Myocyte (in vitro differentiated cells): Measurements from ENCODE around the gene ARPC5. TPM values are rescaled to one million over a fixed set of nuclear protein-coding genes. Genes with fewer than 3 reads are reported as not detected.

ENCODE experiments used
- DNase-seq: peaks from one replicate; pipeline ENCODE4 v3.0.0-alpha.2; 2012; ENCODE audit warnings: low read depth
- total RNA-seq: library from RNA; depleted of rRNA; stranded (reverse); fragments of >200 nt; gene quantifications from 2 replicates; pipeline ENCODE4 v1.2.3, GENCODE V29; 2014

The ARPC5 gene
- total RNA-seq, 1 donor from 2014 or later: 76.0 TPM

GRCh38 chr1:183586926-183587325 lies 48.7 kb downstream of the ARPC5 start:
- DNase-seq: no peak

GRCh38 chr1:183586455-183586854 lies 49.1 kb downstream of the ARPC5 start:
- DNase-seq: no peak

GRCh38 chr1:183585038-183585437 lies 50.5 kb downstream of the ARPC5 start:
- no peak for DNase-seq

GRCh38 chr1:183584147-183584546 lies 51.4 kb downstream of the ARPC5 start:
- DNase-seq: no peak

- no peak for DNase-seq
Measured at GRCh38 chr1:183583466-183583865, 52.1 kb downstream of the ARPC5 start.

GRCh38 chr1:183582021-183582713 lies 53.4 kb downstream of the ARPC5 start:
- DNase-seq: no peak

- DNase-seq: no peak
Measured at GRCh38 chr1:183580281-183580682, 55.3 kb downstream of the ARPC5 start.

GRCh38 chr1:183578856-183579255 lies 56.7 kb downstream of the ARPC5 start:
- no peak for DNase-seq

- no peak for DNase-seq
Measured at GRCh38 chr1:183577897-183578465, 57.6 kb downstream of the ARPC5 start.

- no peak for DNase-seq
Measured at GRCh38 chr1:183576537-183576936, 59.0 kb downstream of the ARPC5 start.

- DNase-seq: peak; percentile 63
Measured at GRCh38 chr1:183575606-183576005, 60.0 kb downstream of the ARPC5 start.

- no peak for DNase-seq
Measured at GRCh38 chr1:183572721-183573120, 62.9 kb downstream of the ARPC5 start.

GRCh38 chr1:183571678-183572268 lies 63.8 kb downstream of the ARPC5 start:
- DNase-seq: peak; percentile 63

Other genes with a start within 250 kb of the ARPC5 start
- 5.3 and 7.8 TPM in 2 replicates for gene NMNAT2, start 217.4 kb downstream of the ARPC5 start, total RNA-seq
- 20.0 and 24.0 TPM in 2 replicates for gene SMG7, start 163.3 kb downstream of the ARPC5 start, total RNA-seq
- 0.10 TPM in 1 of 2 replicates, not detected in the other for gene NCF2, start 45.3 kb downstream of the ARPC5 start, total RNA-seq
- gene APOBEC4, start 17.5 kb upstream of the ARPC5 start, total RNA-seq: not detected in 2 replicates
- gene RGL1, start 169.3 kb upstream of the ARPC5 start, total RNA-seq: 5.4 and 6.3 TPM in 2 replicates